ENCODE data around the gene LYPD3. TPM values are rescaled to one million over a fixed set of nuclear protein-coding genes. Genes with fewer than 3 reads are reported as not detected.

Gene LYPD3
- total and polyA plus RNA-seq, 12 donors, result 0.18 to 1.9 (median 0.84) TPM

DNA sequence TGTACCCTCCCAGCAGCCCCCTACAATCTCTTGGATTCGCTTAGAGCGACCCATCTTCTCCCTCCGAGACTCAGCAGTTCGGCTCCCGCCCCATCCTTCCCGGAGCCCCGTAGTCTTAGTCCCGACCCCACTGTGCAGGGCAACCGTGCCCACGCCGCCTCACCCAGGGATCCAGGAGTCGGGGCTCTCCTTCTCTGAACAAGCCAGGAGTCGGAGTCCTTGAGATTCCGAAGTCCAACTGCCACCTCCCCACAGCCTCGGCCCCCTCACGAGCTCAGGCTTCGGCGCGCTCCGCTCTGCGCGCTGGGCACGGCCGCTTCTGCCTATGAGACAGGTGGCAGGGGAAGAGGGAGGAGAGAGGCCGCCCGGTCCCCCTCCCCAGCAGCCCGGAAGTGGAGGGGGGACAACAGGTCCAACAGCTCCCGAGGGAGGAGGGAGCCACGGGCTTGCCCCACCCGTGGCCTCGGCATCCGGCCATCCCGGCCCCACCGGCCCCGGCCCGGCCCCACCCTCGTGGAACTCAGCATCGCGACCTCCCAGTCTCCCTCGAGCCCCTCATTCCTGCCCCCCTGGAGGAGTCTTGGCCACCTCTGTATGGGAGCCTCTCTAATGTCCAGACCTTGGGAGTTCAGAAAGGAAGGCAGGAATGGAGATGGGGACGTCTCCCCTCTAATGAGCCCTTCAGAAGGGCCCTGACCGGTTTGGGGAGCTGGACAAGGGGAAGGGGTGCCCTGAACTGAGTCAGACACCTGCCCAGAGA is 39.2 kb upstream of the LYPD3 start, which contains the start of gene PHLDB3:
Gene PHLDB3 (minus strand): TSS at position 321 of the 760 bp plus-strand sequence. CDS start 628 bp downstream, outside the sequence.
- no peaks in the 10 kb centered on the region for H3K9me3 ChIP-seq (replicated peaks in 1 of 3)
- TF ChIP-seq, protein P1, sequence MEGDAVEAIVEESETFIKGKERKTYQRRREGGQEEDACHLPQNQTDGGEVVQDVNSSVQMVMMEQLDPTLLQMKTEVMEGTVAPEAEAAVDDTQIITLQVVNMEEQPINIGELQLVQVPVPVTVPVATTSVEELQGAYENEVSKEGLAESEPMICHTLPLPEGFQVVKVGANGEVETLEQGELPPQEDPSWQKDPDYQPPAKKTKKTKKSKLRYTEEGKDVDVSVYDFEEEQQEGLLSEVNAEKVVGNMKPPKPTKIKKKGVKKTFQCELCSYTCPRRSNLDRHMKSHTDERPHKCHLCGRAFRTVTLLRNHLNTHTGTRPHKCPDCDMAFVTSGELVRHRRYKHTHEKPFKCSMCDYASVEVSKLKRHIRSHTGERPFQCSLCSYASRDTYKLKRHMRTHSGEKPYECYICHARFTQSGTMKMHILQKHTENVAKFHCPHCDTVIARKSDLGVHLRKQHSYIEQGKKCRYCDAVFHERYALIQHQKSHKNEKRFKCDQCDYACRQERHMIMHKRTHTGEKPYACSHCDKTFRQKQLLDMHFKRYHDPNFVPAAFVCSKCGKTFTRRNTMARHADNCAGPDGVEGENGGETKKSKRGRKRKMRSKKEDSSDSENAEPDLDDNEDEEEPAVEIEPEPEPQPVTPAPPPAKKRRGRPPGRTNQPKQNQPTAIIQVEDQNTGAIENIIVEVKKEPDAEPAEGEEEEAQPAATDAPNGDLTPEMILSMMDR (IDR thresholded peaks at IDR 0.05), result peak in 1 of 6 experiments; percentile 2
- TF ChIP-seq POLR2A (IDR thresholded peaks at IDR 0.05), result peak in 1 of 2 donors; percentile 5
- H3K4me3 ChIP-seq, result peak within 1 kb of the TSS; percentile 6 to 95 (median 67)
- peaks cover 0 to 12% of the 10 kb centered on the region in 2 donors for H3K36me3 ChIP-seq (replicated peaks in 1 of 2)
- peak in 6 of 7 donors; percentile 39 to 64 (median 56) for DNase-seq
- H3K27ac ChIP-seq, result peak within 1 kb of the TSS; percentile 70 to 94 (median 84)
- WGBS, 4 donors, result 2 to 4% (median 3%) methylated on average over 12 to 42 of the region's 42 CpGs
- intact Hi-C loops (cut with DNase I), result loop anchor here in 1 of 2 donors (5.0 kb wide), 1 partner anchor 37 kb away; the partner anchor contains the start of gene LYPD3
- no peaks in the 10 kb centered on the region for H3K27me3 ChIP-seq
- peaks cover 12 to 24% of the 10 kb centered on the region in 2 donors for H3K4me1 ChIP-seq (replicated peaks in 1 of 2)

DNA sequence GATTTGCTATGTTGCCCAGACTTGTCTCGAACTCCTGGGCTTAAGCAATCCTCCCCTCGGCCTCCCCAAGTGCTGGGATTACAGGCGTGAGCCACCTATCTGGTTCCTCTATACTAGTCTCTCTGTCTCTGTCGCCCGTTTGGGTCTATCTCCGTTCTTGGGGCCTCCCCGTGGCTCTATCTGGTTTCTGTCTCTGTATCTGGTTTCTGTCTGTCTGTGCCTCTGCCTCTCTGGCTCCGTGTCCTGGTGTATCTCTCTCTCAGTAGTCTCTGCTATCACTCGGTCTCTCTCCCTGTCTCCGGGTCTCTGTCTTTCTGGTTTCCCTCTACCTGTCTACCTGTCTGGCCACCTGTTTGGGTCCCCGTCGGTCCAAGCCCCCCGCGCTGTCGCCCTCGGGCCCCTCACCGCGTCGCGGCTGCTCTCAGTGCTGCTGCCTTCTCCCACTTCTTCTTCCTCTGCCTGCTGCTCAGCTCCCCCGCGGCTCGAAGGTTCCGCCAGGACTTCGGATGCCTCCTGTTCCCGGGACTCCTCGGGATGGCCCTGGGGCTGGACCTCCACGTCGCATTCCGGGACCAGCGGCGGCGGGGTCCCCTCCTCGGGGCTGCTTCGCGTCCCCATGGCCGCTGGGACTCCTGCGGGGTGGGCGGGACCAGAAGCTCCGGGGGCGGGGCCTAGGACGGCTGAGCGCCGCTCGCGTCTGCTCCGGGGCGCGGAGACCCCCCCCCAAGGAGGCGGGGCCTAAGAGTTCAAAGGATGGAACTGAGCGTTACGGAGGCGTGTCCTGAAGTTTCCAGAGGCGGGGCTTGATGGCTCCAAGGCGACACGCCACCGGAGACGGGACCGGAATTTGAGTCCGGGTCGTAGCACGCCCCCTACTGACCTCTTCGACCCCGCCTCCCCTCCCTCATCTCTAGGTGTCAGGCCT is 38.4 kb upstream of the LYPD3 start:
- 0 to 1% (median 1%) methylated on average over 30 to 64 of the region's 64 CpGs for WGBS, 4 donors
- Histone ChIP-seq H3K36me3 (replicated peaks in 1 of 2) (peaks cover 0 to 10% of the 10 kb centered on the region in 2 donors), H3K4me3 (peak overlapping the region; percentile 6 to 95 (median 67)), H3K27ac (peak overlapping the region; percentile 70 to 94 (median 84)), H3K27me3 (no peaks in the 10 kb centered on the region), H3K9me3 (replicated peaks in 1 of 3) (no peaks in the 10 kb centered on the region), H3K4me1 (replicated peaks in 1 of 2) (peaks cover 12 to 24% of the 10 kb centered on the region in 2 donors)
- intact Hi-C loops (cut with DNase I), result loop anchor here in 1 of 2 donors (5.0 kb wide), 1 partner anchor 36 kb away; the partner anchor contains the start of gene LYPD3
- TF ChIP-seq POLR2A (IDR thresholded peaks at IDR 0.05), result peak in 1 of 2 donors; percentile 60
- TF ChIP-seq, protein P1 (IDR thresholded peaks at IDR 0.05), result peak in 1 of 6 experiments; percentile 8
- peak; percentile 95 to 100 (median 99) for DNase-seq

DNA sequence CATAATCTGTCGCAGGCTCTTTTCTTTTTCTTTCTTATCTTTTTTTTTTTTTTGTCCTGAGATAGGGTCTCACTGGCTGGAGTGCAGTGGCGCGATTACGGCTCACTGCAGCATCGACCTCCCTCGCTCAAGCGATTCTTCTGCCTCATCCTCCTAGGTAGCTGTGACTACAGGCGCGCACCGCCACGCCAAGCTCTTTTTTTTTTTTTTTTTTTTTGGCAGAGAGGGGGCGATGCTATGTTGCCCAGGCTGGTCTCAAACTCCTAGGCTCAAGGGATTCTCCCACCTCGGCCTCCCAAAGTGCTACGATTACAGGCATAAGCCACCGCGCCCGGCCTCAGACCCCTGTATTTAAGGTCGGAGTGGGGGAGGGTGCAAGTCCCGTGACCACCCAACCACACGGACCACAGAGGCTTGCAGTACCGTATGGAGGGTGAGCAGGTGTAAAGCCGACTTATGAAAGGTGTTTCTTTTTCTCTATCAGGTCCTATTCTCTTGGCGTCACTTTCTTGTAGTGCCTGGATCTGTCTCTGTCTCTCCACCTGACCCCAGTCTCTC is 37.1 kb upstream of the LYPD3 start:
- WGBS, 4 donors, result 84 to 90% (median 85%) methylated on average over 20 to 23 of the region's 23 CpGs
- DNase-seq, result no peak
- H3K36me3 ChIP-seq (replicated peaks in 1 of 2), result peaks cover 0 to under 1% of the 10 kb centered on the region in 2 donors
- intact Hi-C loops (cut with DNase I), result loop anchor here in 1 of 2 donors (5.0 kb wide), 1 partner anchor 35 kb away; the partner anchor contains the start of gene LYPD3
- no peaks in the 10 kb centered on the region for H3K9me3 ChIP-seq (replicated peaks in 1 of 3)
- no peak overlapping the region for H3K27ac ChIP-seq
- H3K4me3 ChIP-seq, result no peak overlapping the region
- H3K4me1 ChIP-seq (replicated peaks in 1 of 2), result peaks cover 12 to 24% of the 10 kb centered on the region in 2 donors
- no peak for TF ChIP-seq POLR2A (IDR thresholded peaks at IDR 0.05)
- TF ChIP-seq, protein P1 (IDR thresholded peaks at IDR 0.05), result no peak
- H3K27me3 ChIP-seq, result no peaks in the 10 kb centered on the region
